Head of caudate nucleus (tissue), 42 donors: ENCODE measurements around the gene SLC16A10.
"Not testable (repeated sequence)": the region's sequence is repeated elsewhere in the genome, so short reads cannot be mapped to it uniquely, and the experiment has no call there.

Experiments
- DNase-seq, 42 donors: peaks; one replicate each; pipeline versions ENCODE4 v3.0.0 to v3.0.0-alpha.2; 2020 to 2021; ENCODE audit warnings: mixed read lengths in 7 of 42
- intact Hi-C: fragments of 100-400 bp; cut with DNase I; formaldehyde crosslinking; loops from one replicate; pipeline ENCODE4 v1.15.0; 2022

The SLC16A10 gene

GRCh38 chr6:111173946-111174345, 86.6 kb downstream of the SLC16A10 start:
- DNase-seq, result no peak
- intact Hi-C loops, result no loop called here

DNA sequence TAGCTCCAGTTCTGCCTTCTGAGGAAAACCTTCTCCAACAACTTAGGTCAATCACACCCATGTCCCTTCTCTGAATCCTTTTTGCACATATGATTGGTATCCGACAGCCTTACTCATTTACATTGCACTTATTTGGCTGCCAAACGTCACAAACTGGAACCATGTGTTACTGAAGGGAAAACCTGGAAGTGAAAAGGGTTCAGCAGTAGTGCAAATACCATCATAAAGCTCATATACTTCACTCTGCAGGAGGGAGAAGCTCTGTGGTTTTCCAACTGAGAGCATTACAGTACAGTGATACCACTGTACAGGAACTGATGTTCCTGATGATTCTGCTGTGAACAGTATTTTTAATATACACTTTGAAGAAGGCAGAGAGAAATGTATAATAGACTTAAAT, 87.8 kb downstream of the SLC16A10 start:
- no peak for DNase-seq
- intact Hi-C loops, result no loop called here

GRCh38 chr6:111176038-111176759, 88.9 kb downstream of the SLC16A10 start:
- DNase-seq, result no peak
- intact Hi-C loops, result no loop called here

GRCh38 chr6:111176760-111177099, 89.4 kb downstream of the SLC16A10 start:
- DNase-seq, result no peak
- intact Hi-C loops, result no loop called here

DNA sequence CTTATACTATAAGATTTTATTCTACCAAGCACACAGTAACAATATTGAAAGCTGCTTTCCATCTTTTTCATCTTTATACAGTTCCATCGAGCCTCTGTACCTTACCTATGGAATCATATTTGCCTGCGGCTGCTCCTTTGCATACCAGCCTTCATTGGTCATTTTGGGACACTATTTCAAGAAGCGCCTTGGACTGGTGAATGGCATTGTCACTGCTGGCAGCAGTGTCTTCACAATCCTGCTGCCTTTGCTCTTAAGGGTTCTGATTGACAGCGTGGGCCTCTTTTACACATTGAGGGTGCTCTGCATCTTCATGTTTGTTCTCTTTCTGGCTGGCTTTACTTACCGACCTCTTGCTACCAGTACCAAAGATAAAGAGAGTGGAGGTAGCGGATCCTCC, 89.8 kb downstream of the SLC16A10 start:
- intact Hi-C loops, result no loop called here
- DNase-seq, result no peak

DNA sequence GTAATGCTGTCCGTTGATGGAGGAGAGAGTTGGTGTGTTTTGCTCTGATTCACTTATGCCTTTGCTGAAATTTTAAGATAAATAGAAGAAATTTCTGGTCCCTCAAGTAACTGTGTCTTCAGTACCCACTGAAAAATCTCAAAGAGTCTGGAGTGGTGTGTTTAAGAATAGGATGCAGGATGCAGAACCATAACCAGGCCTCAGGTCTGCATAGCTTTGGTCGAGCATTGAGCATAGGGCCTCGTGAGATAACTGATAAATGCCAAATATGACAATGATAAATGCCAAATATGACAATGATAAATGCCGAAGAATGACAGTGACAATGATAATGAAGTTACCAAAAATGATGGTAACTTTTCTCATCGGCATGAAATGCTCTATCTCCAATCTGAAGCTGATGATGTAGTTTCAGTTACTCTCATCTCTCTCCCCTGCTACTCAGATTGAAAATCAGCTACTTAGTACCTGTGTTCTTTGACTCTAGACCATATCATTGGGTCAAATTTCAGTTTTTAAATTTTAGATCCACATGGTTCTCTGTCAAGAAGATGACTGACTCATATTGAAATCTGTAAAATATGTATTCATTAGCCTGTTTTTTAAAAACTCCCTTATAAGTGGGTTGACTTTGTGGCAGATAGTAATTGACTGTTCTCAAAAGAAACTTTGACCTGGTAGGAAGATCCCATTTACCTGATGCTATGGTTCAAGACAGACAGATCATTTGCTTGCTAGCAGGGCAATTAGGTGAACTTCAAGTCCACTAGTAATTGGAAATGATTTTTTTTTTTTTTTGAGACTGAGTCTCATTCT, 96.6 kb downstream of the SLC16A10 start:
- intact Hi-C loops, result no loop called here

DNA sequence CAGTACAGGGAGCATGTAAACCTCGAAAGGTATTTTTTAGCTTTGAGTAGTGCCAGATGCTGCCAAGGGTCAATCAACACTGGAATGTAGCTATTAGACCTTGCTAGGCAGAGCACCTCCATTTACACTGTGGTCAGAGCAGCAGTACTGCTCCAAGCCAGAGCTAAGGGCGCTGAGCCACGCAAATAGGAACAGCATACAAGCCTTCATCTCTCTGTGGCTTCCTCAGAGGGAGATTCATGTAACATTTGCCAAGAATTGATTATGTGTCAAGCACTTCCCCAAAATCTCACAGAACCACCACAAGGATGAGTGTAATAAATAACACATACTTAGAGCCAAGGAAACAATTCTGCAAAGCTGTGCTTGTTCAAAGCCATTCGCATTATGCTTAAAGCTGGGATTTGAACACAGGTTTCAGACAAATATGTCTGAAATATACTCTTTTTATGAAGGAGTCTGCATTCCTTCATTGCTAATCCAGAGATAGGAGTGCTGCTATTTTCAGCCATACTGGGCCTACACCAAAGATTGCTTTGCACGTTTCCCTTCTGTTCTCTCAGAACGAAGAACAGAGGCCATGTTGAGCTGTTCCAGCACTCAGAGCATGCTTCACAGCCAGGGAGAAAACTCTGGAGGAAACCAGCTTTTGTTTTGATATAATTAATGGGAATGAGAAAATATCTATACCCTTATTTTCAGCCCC, 97.7 kb downstream of the SLC16A10 start:
- intact Hi-C loops, result no loop called here
- DNase-seq, result no peak

More for the DNA sequence above, 96.6 kb downstream of the SLC16A10 start:
- no peak for DNase-seq

GRCh38 chr6:111185954-111186353, 98.7 kb downstream of the SLC16A10 start:
- DNase-seq, result no peak
- intact Hi-C loops, result no loop called here

- intact Hi-C loops, result no loop called here
- no peak for DNase-seq
Observed at GRCh38 chr6:111187874-111188273, 100.6 kb downstream of the SLC16A10 start.

DNA sequence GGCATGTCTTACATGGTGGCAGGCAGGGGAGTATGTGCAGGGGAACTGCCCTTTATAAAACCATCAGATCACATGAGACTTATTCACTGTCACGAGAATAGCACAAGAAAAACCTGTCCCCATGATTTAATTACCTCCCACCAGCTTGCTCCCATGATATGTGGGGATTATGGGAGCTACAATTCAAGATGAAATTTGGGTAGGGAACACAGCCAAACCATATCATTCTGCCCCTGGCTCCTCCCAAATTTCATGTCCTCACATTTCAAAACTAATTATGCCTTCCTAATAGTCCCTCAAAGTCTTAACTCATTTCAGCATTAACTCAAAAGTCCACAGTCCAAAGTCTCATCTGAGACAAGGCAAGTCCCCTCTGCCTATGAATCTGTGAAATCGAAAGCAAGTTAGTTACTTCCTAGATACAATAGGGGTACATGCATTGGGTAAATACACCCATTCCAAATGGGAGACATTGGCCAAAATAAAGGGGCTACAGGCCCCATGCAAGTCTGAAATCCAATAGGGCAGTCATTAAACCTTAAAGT, 102.4 kb downstream of the SLC16A10 start:
- DNase-seq, intact Hi-C loops: not testable (repeated sequence)

- intact Hi-C loops, result no loop called here
Observed at GRCh38 chr6:111190637-111191036, 103.3 kb downstream of the SLC16A10 start.

GRCh38 chr6:111191136-111191535, 103.8 kb downstream of the SLC16A10 start:
- DNase-seq, intact Hi-C loops: not testable (repeated sequence)

More at GRCh38 chr6:111190637-111191036, 103.3 kb downstream of the SLC16A10 start:
- no peak for DNase-seq

DNA sequence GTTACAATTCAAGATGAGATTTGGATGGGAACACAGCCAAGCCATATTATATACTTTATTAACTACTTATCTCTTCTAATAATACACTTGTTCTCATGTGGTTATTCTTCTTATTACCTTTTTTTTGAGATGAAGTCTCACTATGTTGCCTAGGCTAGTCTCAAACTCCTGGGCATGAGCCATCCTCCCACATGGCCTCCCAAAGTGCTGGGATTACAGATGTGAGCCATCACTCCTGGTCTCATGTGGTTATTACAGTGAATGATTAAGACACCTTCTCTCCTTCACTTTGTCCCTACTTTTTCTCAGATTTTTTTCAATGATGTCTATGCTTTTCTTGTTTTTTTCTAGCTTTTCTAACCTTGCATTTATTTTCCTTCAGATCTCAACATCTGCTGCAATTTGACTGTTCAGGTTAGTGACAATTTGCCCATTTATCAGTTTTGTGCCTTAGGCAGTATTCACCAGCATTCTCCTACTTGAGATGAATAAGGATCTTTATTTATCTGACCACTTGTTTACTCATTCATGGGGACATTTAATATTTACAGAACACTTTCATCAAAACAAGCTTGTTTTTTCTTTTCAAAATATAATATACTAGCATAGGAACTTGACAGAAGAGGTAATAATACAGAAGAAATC, 105.7 kb downstream of the SLC16A10 start:
- no peak for DNase-seq
- intact Hi-C loops, result no loop called here

- no peak for DNase-seq
- intact Hi-C loops, result no loop called here
Observed at GRCh38 chr6:111195656-111196055, 108.4 kb downstream of the SLC16A10 start.

GRCh38 chr6:111198841-111199240, 111.5 kb downstream of the SLC16A10 start:
- DNase-seq, result no peak
- intact Hi-C loops, result no loop called here

GRCh38 chr6:111199935-111200334, 112.6 kb downstream of the SLC16A10 start:
- DNase-seq, result no peak
- intact Hi-C loops, result no loop called here

DNA sequence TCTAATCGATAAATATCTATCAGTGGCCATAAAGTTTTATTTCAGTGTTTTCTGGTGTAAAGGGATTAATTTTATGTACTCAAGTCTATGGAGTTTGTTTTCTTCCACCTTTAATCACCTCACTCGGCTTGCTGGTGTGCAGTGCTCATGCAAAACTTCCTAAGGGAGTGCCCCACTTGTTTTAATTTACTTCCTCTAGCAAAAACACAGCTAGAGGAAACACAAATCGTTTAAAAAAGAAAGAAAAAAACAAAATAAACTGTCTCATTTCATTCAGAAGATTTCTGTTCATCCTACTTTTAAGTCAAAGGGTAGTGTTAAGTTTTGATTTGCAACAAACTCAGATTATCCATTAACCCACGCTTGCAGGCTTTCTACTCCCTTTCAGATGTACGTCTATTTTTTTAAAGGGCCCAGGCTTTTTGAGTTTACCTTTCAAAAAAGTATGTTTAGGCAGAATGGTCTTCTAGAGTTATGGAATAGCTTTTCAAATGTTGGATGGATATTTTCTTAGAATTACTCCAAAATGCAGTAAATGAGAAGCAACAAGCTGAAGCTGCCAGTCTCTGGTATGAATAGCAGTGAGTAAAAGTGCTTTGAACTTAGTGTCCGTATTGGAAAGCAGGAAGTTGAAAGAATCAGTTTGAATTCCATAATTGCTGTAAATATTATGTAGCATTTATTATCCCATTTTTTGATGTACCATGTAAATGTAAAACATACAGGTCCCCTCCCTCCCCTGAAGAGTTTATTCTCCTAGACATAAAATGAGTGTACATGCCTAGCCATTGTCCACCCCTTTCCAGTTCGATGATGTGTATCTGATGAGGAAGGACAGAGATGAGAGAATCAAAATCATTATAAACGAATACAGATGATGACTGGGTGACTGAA, 113.3 kb downstream of the SLC16A10 start:
- no peak for DNase-seq
- intact Hi-C loops, result no loop called here

DNA sequence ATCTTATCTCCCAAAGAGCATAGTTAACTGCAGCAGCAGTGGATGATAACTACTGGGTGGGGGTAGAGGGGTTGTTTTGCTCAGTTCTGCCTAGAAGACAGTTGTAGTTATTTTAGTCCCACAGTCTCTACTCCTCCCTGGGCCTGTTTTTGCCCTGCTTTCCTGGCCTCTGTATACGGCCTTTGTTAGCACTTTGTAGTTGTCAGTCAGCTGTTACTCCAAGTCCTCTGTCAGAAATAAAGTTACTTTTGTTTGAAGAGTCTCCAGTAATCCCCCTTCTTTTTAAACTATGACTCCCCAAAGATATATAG, 113.9 kb downstream of the SLC16A10 start:
- DNase-seq, result no peak
- intact Hi-C loops, result no loop called here
